ENCODE measurements around the gene GUCY1A1.

Gene GUCY1A1

DNA sequence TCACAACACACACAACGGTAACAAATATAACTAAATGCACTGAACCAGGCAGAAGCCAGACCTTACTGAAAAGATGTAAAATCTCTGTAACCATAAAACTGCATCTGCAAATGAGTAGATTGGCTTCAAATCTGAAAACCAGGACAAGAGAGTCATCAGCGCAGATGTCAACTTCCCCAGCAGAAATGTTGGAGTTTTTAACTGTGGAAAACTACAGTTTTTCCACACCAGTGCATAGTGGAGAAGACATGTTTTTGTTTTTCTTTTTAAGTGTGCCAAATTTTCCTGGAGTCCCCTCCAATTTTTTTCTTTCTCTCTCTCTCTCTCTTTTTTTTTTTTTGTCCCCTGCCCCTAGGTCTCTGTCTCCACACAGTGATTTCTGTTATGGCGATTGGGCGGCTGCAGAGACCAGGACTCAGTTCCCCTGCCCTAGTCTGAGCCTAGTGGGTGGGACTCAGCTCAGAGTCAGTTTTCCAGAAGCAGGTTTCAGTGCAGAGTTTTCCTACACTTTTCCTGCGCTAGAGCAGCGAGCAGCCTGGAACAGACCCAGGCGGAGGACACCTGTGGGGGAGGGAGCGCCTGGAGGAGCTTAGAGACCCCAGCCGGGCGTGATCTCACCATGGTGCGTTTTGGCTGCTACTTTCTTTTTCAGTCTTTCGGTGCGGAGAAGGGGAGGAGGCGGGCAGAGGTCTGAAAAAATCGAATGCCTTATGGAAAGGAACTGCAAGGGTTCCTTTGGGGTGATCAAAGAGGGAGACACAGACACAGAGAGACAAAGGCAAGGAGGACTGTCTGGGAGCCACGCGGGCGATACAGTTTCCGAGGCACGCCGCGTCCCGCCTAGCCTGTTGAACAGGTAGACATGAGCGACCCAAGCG, at the start of gene GUCY1A1:
GUCY1A1 (plus strand) TSS at position 505 of the 878 bp plus-strand sequence. CDS start 30,020 bp downstream, outside the sequence.
- DNase-seq: peak in 1 of 2 experiments; percentile 4
- no peak for TF ChIP-seq POLR2A (IDR thresholded peaks at IDR 0.05; ENCODE audit: low read length)
- TF ChIP-seq GATA1 (IDR thresholded peaks at IDR 0.05; ENCODE audit: low read depth, low read length): no peak

- no peak for DNase-seq
- no peak for TF ChIP-seq GATA1 (IDR thresholded peaks at IDR 0.05; ENCODE audit: low read depth, low read length)
- TF ChIP-seq POLR2A (IDR thresholded peaks at IDR 0.05; ENCODE audit: low read length): no peak
Measured at GRCh38 chr4:155617296-155617695, 49.4 kb upstream of the GUCY1A1 start.

GRCh38 chr4:155618183-155618838, 48.3 kb upstream of the GUCY1A1 start:
- TF ChIP-seq POLR2A (IDR thresholded peaks at IDR 0.05; ENCODE audit: low read length): no peak
- no peak for TF ChIP-seq GATA1 (IDR thresholded peaks at IDR 0.05; ENCODE audit: low read depth, low read length)
- DNase-seq: no peak

DNA sequence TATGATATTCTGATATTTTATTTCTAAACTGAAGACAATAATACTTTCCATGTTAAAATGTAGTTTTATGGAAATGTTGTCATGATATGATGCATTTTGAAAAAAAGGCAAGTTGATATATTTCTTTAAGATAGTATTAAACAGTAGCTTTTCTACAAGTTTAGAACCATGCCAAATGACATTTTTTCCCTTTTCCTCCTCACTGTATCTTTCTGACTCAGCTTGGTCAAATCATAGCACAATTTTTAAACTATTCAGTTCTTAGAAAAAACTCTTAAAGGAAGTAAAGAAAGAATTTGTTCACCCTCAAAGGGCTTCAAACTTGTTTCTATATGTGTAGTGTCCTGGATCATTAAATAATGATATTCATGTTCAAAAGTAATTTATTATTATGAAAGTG, 46.0 kb upstream of the GUCY1A1 start:
- TF ChIP-seq GATA1 (IDR thresholded peaks at IDR 0.05; ENCODE audit: low read depth, low read length) (no peak), POLR2A (IDR thresholded peaks at IDR 0.05; ENCODE audit: low read length) (no peak)
- no peak for DNase-seq

DNA sequence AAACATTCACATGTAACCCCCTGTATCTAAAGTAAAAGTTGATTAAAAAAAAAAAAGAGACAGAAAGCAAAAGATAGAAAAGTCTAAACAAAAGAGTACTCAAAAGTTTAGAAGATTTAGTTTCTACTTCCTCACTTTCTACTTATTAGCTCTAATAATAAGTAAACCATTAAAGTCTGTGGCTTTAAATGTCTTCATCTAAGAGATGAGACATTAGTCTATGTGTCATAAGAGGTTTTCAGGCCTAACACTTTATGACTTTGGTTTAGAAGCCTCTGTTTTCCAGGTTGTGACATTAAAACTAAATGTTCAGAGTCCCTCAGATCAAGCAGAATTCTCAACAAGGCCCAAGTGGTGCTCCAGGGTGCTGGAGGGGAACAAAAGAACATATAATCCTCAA, 42.2 kb upstream of the GUCY1A1 start:
- TF ChIP-seq GATA1 (IDR thresholded peaks at IDR 0.05; ENCODE audit: low read depth, low read length): no peak
- no peak for TF ChIP-seq POLR2A (IDR thresholded peaks at IDR 0.05; ENCODE audit: low read length)
- no peak for DNase-seq

DNA sequence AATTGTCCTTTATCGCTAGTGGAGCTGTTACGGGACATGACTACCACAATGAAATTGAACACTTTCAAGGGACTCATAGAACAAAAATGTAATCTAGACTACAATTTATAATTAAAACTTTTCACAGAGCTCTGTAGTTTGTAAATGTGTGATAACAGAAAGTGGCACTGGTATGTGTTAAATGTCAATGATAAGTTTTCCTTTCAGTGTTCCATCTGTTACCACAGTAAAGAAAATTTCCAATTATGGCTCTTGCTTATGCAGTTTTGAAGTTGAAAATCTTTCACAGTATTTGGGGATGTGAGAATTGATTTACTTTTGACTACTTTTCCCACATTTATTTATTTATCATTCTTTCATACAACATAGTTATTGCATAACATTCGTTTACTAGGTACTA, 40.1 kb upstream of the GUCY1A1 start:
- DNase-seq: no peak
- TF ChIP-seq GATA1 (IDR thresholded peaks at IDR 0.05; ENCODE audit: low read depth, low read length): no peak
- no peak for TF ChIP-seq POLR2A (IDR thresholded peaks at IDR 0.05; ENCODE audit: low read length)

DNA sequence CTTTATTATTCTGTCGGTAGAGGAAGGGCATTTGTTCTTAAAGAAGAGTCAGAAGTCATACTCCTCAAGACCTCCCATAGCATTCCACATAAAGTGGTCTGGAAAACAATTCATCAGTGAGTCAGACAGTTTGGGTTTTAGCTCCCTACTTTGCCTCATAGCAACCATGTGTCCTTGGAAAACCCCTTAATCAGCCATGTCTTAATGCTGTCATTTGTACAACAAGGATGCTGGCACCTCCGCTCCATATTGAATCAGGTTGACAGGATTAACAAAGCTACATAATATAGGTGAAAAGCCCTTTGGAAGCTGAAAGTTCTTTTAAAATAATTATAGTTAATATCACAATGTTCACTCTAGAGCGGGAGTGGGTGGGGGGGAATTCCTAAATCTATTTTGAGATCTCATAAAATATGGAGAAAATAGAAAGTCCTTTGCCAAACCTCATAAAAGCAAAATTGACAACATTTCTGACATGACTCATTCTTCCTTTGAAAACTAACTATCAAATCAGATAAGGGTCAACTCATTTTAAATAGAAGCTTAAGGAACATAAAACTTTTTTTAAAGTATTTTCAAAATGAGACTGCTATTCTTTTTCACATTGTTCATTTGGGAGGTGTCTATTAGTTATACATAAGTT, 37.3 kb upstream of the GUCY1A1 start:
- TF ChIP-seq POLR2A (IDR thresholded peaks at IDR 0.05; ENCODE audit: low read length) (no peak), GATA1 (IDR thresholded peaks at IDR 0.05; ENCODE audit: low read depth, low read length) (no peak)
- no peak for DNase-seq

- no peak for DNase-seq
- no peak for TF ChIP-seq POLR2A (IDR thresholded peaks at IDR 0.05; ENCODE audit: low read length)
- no peak for TF ChIP-seq GATA1 (IDR thresholded peaks at IDR 0.05; ENCODE audit: low read depth, low read length)
Measured at GRCh38 chr4:155629956-155630355, 36.7 kb upstream of the GUCY1A1 start.

GRCh38 chr4:155632310-155632840, 34.3 kb upstream of the GUCY1A1 start:
- no peak for DNase-seq

DNA sequence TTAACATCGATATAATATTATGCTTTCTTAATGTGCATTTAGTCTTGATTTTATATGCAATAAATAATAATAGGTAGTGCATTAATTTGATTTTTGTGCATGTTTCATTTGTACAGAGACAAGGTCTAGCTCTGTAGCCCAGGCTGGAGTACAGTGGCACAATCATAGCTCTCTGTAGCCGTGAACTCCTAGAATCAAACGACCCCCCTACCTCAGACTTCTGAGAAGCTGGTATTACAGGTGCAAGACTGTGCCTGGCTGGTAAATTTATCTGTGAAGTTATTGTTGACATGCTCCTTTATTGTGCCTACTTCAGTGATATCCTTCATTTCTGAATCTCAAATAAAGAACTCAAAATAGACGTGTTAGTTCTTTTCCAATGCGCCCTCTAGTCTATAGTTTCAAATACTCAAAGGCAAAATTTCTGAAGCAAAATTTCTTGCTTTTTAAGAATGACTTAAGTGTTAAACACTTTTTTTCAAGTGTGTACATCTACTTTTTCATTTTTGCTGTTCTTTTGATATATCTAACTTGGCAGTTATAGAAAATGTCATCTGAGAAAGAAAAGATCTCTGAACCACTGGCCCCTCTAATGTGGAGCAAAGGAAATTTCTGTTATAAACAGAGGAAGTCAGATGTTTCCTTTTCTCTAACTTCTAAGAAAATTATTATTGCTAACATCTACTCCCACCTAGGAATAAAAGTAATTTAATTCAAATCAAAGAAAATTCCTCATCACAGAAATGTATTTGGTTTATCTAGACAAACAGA, 28.3 kb upstream of the GUCY1A1 start:
- TF ChIP-seq POLR2A (IDR thresholded peaks at IDR 0.05; ENCODE audit: low read length) (no peak), GATA1 (IDR thresholded peaks at IDR 0.05; ENCODE audit: low read depth, low read length) (no peak)
- DNase-seq: no peak

More at GRCh38 chr4:155632310-155632840, 34.3 kb upstream of the GUCY1A1 start:
- no peak for TF ChIP-seq GATA1 (IDR thresholded peaks at IDR 0.05; ENCODE audit: low read depth, low read length)
- TF ChIP-seq POLR2A (IDR thresholded peaks at IDR 0.05; ENCODE audit: low read length): no peak

- DNase-seq: no peak
- TF ChIP-seq GATA1 (IDR thresholded peaks at IDR 0.05; ENCODE audit: low read depth, low read length) (no peak), POLR2A (IDR thresholded peaks at IDR 0.05; ENCODE audit: low read length) (no peak)
Measured at GRCh38 chr4:155639704-155640523, 26.7 kb upstream of the GUCY1A1 start.

DNA sequence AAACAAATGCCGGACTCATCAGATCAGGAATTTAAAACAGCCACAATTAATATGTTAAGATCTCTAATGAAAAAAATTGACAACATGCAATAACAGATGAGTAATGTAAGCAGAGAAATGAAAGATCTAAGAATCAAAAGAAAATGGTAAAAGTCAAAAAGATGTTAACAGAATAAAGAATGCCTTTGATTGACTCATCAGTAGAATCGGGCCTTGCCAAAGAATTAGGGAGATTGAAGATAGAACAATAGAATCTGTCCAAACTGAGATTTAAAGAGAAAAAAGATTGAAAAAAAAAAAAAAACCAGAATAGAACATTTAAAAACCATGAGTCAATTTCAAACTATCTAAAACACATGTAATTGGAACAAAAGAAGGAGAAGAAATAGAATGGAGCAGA, 25.9 kb upstream of the GUCY1A1 start:
- no peak for DNase-seq
- TF ChIP-seq POLR2A (IDR thresholded peaks at IDR 0.05; ENCODE audit: low read length) (no peak), GATA1 (IDR thresholded peaks at IDR 0.05; ENCODE audit: low read depth, low read length) (no peak)
